Measurements from ENCODE around the gene HOTAIR.

HOTAIR gene

DNA sequence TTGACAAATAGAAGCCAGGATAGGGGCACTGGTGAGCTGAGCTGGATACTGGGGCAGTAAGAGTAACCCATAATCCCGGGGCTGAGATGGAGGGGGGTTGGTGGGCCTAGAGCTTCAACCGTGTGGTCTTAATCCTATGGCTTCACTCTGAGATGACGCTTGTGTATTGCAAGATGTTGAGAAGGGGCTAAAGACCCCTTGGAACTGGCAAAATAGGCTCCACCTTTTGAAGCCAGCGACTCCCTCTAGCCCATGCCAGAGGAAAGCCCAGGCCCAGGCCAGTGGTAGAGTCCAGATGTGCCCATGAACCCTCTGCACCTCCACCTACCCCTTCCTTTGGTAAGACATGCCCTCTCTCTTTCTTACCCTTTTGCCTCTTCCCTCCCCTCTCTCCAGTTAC lies 15.4 kb downstream of the HOTAIR start:
- no peak for DNase-seq (ENCODE audit: low spot score)

DNA sequence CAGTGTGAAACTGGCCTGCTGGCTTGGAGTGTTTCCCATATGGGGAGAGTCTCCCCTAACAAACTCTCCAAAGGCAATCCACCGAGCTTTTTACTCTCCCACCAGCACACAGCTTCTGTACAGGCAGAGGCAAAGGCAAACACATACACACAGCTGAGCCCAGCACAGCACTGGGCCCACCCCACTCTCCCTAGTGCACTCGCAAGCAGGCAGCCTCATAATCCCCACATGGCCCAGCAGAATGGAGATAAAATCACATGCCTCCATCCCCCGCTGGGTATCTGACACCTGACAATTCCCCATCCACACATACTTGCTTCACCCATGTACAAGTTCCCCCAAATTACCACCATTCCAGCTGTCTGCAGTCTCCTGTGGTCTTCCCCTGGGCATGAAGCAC lies 16.6 kb downstream of the HOTAIR start:
- DNase-seq (ENCODE audit: low spot score), result no peak

DNA sequence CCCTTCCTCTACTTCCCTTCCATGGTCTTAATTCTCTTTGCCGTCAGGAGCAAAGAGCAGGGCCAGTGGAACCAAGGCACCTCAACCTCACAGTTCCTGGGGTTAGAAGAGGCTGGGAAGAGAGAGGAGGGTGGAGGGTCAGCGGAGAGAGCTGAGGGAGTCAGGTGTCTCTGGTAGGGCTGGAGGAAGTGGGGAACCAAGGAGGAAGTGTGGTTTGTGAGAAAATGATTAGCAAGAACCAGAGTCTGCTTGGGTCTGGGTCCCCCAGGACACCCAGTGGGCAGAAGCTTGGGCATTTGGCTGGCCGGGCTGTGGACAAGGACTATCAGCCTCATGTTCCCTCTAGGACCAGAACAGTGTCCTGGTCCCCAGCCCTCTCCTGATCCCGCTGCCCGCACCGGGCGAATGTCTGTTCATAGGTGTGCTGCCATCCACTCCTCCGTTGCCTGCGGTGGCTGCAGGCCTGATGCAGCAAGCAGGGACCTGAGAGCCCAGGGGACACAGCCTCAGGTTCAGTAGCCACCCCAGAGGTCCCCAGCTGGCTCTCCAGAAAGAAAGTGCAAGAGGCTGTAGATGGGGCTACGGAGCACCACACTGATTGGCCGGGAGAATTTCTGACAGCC lies 17.7 kb downstream of the HOTAIR start:
- DNase-seq (ENCODE audit: low spot score), result no peak

GRCh38 chr12:53956251-53956887 lies 18.4 kb downstream of the HOTAIR start:
- DNase-seq (ENCODE audit: low spot score), result no peak

DNA sequence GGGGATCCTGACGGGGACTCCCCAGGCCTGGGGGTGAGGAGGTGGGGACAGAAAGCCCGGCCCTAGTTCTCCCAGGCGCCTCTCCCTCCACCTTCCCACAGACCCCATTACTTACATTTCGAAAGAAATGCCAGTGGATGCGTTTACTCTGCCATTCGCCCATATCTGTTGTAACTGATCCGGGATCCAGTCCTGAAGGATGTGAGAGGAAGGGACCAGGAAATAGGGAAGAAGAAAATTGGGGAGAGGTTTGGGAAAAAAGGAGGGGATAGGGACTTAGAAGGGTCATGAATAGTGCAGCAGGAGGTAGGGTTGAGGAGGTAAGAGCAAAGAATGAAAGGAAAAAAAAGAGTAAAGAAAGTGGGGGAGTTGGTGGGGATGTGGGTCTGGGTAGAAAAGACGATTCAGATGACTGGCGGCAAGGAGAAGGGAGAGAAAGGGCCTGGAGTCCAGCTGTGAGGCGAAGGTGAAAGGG lies 18.9 kb downstream of the HOTAIR start:
- no peak for DNase-seq (ENCODE audit: low spot score)

DNA sequence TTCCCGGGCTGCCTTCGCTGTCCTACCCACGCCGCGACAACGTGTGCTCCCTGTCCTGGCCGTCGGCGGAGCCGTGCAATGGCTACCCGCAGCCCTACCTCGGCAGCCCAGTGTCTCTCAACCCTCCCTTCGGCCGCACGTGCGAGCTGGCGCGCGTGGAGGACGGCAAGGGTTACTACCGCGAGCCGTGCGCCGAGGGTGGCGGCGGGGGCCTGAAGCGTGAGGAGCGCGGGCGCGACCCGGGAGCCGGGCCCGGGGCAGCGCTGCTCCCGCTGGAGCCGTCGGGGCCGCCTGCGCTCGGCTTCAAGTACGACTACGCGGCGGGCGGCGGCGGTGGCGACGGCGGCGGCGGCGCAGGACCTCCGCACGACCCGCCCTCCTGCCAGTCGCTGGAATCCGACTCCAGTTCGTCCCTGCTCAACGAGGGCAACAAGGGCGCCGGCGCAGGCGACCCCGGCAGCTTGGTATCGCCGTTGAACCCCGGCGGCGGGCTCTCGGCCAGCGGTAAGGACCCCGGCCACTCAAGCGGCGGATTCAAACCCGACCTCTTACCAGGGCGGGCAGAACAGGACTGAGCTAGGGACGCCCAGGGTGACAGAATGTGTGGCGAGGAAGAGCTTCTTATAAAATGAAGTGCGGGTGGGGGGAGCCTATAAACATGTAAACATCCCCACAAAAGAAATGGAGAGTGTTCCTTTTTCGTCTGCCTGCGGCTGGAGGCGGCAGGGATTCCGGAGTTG lies 19.5 kb downstream of the HOTAIR start:
- DNase-seq (ENCODE audit: low spot score), result no peak

DNA sequence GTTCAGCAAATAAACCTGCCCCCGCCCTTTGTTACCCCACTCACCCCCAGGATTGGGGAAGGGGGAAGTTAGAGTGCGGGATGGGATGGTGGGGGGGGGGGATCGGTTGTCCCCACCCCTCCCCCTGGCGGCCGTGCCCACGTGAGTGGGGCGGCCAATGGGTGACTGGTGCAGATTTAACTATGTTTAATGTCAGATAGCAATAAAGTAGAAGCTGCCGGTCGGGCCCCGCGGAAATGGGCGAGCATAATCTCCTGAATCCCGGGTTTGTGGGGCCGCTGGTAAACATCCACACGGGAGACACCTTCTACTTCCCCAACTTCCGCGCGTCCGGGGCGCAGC lies 20.1 kb downstream of the HOTAIR start, which contains the start of gene HOXC12:
Gene HOXC12 (plus strand): TSS at position 210 of the 342 bp plus-strand sequence. CDS start 27 bp downstream, at position 237.
- DNase-seq (ENCODE audit: low spot score), result no peak

- no peak for DNase-seq (ENCODE audit: low spot score)
Measured at GRCh38 chr12:53953831-53954693, 20.7 kb downstream of the HOTAIR start.

- peak; percentile 61 for DNase-seq (ENCODE audit: low spot score)
Measured at GRCh38 chr12:53952871-53953734, 21.7 kb downstream of the HOTAIR start.

DNA sequence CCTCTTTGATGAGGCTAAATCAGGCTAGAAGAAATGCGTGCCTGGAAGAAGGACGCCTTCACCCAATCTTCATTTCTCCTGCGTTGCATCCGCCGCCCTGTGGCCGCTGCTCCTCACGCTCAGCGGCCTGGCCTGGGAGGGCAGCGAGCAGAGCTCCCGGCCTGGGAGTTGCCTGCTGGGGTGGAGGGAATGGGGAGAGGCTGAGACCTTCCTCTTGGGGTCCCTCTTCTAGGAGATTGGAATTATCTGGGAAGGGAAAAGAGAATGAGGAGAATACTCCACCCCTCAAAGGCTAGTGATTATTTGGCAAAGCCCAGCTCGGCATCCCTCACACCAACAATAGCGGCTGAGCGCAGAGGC lies 22.4 kb downstream of the HOTAIR start:
- no peak for DNase-seq (ENCODE audit: low spot score)

- no peak for DNase-seq (ENCODE audit: low spot score)
Measured at GRCh38 chr12:53951577-53952334, 23.0 kb downstream of the HOTAIR start.

DNA sequence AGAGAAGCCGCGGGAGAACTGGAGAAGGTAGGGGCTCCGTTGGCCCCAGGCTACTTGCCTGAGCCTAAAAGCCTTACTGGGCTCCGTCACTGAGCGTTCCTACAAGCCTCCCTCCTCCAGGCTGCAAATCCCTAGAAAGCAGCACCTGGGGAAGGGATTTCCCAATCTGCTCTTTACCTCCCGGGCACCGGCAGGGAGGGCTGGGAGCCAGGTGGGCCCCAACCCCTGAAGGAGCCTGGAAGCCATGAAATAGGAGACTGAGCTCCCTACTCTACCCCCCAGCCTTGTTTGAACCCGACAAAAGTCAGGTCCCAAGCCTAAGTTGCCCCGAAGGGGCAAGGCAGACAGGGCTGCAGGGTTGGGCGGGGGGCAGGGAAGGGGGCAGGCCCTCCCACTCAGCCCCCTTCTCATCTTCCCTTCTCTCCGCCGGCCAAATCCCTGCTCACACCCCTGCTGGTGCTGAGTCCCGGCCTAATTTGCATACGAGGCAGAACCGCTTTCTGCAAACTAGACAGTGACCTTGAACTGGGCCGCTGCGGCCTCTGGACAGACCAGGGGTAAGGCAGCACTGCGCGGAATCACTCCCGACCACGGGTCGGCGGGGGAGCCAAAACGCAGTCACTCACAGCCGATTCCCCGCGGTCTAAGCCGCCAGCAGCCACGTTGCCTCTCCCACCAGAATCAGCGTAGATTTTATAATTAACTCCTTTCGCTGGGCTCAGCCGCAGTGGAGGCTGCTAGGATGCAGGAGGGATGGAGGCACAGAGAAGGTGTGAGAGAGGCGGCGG lies 23.8 kb downstream of the HOTAIR start:
- DNase-seq (ENCODE audit: low spot score), result no peak

GRCh38 chr12:53950437-53950773 lies 24.3 kb downstream of the HOTAIR start:
- DNase-seq (ENCODE audit: low spot score), result no peak

DNA sequence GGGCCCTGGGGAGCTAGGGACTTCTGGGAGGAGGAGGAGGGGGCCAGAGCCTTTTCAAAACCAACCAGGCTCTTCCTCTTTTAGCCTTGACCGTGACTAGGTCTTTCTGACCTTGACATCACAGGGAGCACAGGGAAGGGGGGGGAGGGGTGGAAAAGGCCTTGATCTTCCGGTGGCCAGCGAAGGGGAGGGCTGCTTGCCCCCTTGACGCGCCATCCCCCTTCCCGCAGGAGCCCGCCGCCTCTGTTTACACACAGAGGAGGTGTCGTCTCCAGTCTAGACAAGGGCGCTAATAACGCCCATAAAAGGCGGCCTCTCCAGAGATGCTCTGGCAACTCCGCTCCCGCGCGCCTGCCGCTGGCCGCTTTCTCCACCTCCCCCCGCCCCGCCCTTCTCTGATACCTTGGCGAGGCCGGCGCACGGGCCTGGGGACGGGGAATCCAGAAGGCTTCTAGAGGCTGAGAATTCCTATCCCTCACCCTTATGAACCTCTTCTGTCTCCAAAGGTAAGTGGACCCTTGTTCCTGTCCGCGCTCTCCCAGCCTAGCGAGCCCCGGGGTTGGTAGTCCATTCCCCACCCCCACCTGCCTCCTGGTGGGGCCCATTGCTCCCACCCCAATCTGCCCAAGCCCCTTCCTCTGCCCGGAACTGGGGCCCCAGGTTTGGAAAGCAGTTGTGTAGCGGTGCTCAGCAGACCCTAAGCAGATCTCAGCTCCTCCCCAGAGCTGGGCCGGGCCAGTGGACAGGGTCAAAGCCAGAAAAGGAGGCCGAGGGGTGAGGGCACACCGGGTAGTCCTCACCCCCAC lies 24.9 kb downstream of the HOTAIR start:
- no peak for DNase-seq (ENCODE audit: low spot score)

- no peak for DNase-seq (ENCODE audit: low spot score)
Measured at GRCh38 chr12:53948650-53949593, 25.8 kb downstream of the HOTAIR start.

- DNase-seq (ENCODE audit: low spot score), result no peak
Measured at GRCh38 chr12:53947743-53948142, 27.0 kb downstream of the HOTAIR start.

DNA sequence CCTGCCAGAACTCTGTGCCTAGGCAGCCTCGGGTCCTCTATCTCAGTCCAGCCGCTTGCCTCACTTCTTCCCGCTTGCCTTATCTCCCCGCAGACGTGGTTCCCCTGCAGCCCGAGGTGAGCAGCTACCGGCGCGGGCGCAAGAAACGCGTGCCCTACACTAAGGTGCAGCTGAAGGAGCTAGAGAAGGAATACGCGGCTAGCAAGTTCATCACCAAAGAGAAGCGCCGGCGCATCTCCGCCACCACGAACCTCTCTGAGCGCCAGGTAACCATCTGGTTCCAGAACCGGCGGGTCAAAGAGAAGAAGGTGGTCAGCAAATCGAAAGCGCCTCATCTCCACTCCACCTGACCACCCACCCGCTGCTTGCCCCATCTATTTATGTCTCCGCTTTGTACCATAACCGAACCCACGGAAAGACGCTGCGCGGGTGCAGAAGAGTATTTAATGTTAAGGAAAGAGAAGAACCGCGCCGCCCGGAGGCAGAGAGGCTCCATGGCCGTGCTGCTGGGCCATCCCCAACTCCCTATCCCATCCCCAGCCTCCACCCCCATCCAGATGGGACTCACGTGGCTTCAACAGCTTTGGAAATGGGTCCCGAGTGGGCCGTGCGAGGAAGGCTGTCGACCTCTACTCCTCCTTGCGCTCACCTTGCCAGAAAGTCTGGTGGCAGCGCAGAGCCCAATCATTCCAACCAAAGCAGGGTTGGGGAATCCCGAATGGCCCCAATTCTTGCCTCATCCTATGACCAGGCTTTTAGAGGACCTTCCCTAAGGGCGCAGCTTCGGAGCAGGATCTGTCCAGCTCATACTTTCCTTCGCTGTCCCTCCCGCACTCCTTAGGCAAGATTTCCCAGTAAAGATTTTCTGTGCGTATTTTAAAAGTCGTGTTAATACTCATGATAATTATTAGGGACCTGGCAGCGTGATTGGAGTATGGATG lies 29.6 kb downstream of the HOTAIR start:
- DNase-seq (ENCODE audit: low spot score), result no peak
